ENCODE data around the gene SMIM44. TPM values are rescaled to one million over a fixed set of nuclear protein-coding genes. Genes with fewer than 3 reads are reported as not detected.
"Not testable (repeated sequence)": the region's sequence is repeated elsewhere in the genome, so short reads cannot be mapped to it uniquely, and the experiment has no call there.

SMIM44 gene
- polyA plus RNA-seq, 3 donors: not detected

DNA sequence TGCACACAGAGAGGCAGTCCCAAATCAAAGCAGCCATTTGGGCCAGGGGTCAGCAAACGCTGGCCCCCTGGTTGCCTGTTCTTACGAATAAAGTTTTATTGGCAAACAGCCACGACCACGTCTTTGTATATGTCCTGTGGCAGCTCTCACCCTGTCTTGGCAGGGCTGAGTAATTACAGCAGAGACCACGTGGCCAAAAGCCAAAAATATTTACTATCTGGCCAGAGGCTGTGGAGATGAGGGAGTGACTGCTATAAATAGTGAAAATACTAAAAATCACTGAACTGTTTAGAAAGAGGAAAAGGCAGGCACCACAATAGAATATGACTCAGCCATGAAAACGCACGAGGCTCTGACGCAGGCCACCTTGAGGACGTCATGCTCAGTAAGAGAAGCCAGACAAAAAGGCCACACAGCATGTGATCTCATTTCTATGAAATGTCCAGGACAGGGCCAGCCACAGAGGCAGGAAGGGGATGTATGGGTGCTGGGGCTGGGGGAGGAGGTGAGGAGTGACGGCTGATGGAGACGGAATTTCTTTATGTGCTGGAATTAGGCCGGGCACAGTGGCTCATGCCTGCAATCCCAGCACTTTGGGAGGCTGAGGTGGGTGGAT lies 32.3 kb downstream of the SMIM44 start:
- H3K36me3 Mint-ChIP-seq: peaks cover 48 to 87% of the 10 kb centered on the region in 2 donors
- intact Hi-C loops (cut with micrococcal nuclease): no loop called here
- Histone ChIP-seq H3K27ac (ENCODE audit: low read depth in 1 of 2, low read length in 2 of 2) (peak overlapping the region in 1 of 2 donors; percentile 31), H3K4me2 (replicated peaks; ENCODE audit: extremely low read depth, low read length, poor library complexity, severe bottlenecking) (no peak overlapping the region), H3K4me3 (replicated peaks in 1 of 3; ENCODE audit: low read depth in 2 of 3, low read length in 3 of 3) (no peak overlapping the region), H3K9me3 (replicated peaks in 1 of 2; ENCODE audit: control insufficient read depth in 1 of 2, insufficient read depth in 1 of 2, low read length in 2 of 2) (no peaks in the 10 kb centered on the region), H3K9ac (ENCODE audit: insufficient read depth, low read length, poor library complexity, severe bottlenecking) (no peak overlapping the region), H3K79me2 (ENCODE audit: insufficient read depth, low read length) (peaks cover 13% of the 10 kb centered on the region), H3K27me3 (ENCODE audit: control insufficient read depth in 2 of 2, insufficient read depth in 2 of 2, low read length in 2 of 2) (no peaks in the 10 kb centered on the region), H2AFZ (ENCODE audit: insufficient read depth, low read depth, low read length, poor library complexity, severe bottlenecking) (no peak overlapping the region), H4K20me1 (ENCODE audit: insufficient read depth, low read length) (peaks cover 58% of the 10 kb centered on the region), H3K36me3 (replicated peaks in 1 of 2; ENCODE audit: control insufficient read depth in 1 of 2, insufficient read depth in 2 of 2, low read length in 2 of 2) (peaks cover 70 to 94% of the 10 kb centered on the region in 2 donors), H3K4me1 (ENCODE audit: control insufficient read depth in 1 of 2, insufficient read depth in 2 of 2, low read length in 2 of 2) (no peaks in the 10 kb centered on the region)
- no peaks in the 10 kb centered on the region for H3K9me3 Mint-ChIP-seq
- peak overlapping the region in 6 of 7 donors; percentile 54 to 90 (median 81) for H3K27ac Mint-ChIP-seq
- no peaks in the 10 kb centered on the region for H3K4me1 Mint-ChIP-seq
- TF ChIP-seq, protein P1, sequence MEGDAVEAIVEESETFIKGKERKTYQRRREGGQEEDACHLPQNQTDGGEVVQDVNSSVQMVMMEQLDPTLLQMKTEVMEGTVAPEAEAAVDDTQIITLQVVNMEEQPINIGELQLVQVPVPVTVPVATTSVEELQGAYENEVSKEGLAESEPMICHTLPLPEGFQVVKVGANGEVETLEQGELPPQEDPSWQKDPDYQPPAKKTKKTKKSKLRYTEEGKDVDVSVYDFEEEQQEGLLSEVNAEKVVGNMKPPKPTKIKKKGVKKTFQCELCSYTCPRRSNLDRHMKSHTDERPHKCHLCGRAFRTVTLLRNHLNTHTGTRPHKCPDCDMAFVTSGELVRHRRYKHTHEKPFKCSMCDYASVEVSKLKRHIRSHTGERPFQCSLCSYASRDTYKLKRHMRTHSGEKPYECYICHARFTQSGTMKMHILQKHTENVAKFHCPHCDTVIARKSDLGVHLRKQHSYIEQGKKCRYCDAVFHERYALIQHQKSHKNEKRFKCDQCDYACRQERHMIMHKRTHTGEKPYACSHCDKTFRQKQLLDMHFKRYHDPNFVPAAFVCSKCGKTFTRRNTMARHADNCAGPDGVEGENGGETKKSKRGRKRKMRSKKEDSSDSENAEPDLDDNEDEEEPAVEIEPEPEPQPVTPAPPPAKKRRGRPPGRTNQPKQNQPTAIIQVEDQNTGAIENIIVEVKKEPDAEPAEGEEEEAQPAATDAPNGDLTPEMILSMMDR (IDR thresholded peaks at IDR 0.05): no peak
- H3K27me3 Mint-ChIP-seq (ENCODE audit: low read depth in 3 of 3): no peaks in the 10 kb centered on the region
- peak; percentile 22 to 63 (median 40) for DNase-seq
- no peak overlapping the region for H3K4me3 Mint-ChIP-seq
- 51% methylated on average over 8 of the region's 12 CpGs for WGBS (ENCODE audit: insufficient coverage)

DNA sequence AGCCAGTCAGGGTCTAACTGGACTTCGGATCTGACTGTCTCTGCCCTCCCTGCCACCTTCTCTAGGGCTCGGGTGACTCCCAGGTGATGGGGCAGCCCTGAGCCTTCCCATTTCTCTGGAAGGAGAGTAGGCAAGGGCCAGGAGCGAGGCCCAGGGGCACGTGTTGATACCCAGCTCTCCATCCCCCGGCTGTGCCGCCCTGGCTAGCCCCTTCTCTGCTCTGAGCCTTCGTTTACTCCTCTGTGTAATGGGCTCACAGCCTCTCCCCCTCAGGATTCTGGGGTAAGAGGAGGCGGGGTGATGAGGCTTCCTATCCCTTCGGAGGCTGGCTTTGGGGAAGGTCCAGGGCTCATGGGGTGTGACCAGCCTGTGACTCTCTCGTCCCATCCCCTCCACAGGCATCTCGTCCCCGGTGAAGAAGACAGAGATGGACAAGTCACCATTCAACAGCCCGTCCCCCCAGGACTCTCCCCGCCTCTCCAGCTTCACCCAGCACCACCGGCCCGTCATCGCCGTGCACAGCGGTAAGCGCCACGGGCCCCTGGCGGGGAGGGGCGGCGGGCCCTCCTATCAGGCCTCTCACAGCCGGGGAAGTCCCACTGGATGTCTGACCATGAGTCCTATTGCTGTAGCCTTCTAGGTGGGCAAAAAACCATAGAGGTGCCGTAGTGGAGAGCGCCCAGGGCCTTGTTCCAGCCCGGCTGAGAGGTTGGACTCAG lies 34.5 kb downstream of the SMIM44 start:
- H3K4me3 ChIP-seq (replicated peaks in 1 of 3; ENCODE audit: low read depth in 2 of 3, low read length in 3 of 3): no peak overlapping the region
- no peaks in the 10 kb centered on the region for H3K9me3 Mint-ChIP-seq

DNA sequence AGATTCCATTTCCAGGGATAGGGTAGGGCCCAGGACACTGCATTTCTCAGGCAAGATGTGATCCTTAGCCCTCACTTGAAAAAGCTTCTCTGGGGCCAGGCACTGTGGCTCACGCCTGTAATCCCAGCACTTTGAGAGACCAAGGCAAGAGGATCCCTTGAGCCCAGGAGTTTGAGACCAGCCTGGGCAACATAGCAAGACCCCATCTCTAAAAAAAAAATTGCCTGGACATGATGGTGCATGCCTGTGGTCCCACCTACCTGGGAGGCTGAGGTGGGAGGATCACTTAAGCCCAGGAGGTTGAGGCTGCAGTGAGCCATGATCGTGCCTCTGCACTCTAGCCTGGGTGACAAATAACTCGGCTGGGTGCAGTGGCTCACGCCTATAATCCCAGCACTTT lies 36.6 kb downstream of the SMIM44 start:
- H3K9ac ChIP-seq (ENCODE audit: insufficient read depth, low read length, poor library complexity, severe bottlenecking); H3K4me3 ChIP-seq (replicated peaks in 1 of 3; ENCODE audit: low read depth in 2 of 3, low read length in 3 of 3); H3K4me3 Mint-ChIP-seq; H3K4me1 ChIP-seq (ENCODE audit: control insufficient read depth in 1 of 2, insufficient read depth in 2 of 2, low read length in 2 of 2); H2AFZ ChIP-seq (ENCODE audit: insufficient read depth, low read depth, low read length, poor library complexity, severe bottlenecking); H3K4me1 Mint-ChIP-seq; DNase-seq; H3K9me3 ChIP-seq (replicated peaks in 1 of 2; ENCODE audit: control insufficient read depth in 1 of 2, insufficient read depth in 1 of 2, low read length in 2 of 2); H3K27me3 Mint-ChIP-seq (ENCODE audit: low read depth in 3 of 3); H3K9me3 Mint-ChIP-seq; intact Hi-C loops (cut with micrococcal nuclease); H3K27ac ChIP-seq (ENCODE audit: low read depth in 1 of 2, low read length in 2 of 2); H3K27me3 ChIP-seq (ENCODE audit: control insufficient read depth in 2 of 2, insufficient read depth in 2 of 2, low read length in 2 of 2); H3K4me2 ChIP-seq (replicated peaks; ENCODE audit: extremely low read depth, low read length, poor library complexity, severe bottlenecking): not testable (repeated sequence)
- Mint-ChIP-seq H3K36me3 (peaks cover 33 to 83% of the 10 kb centered on the region in 2 donors), H3K27ac (peak overlapping the region in 2 of 7 donors; percentile 21 to 50)
- peaks cover 66 to 93% of the 10 kb centered on the region in 2 donors for H3K36me3 ChIP-seq (replicated peaks in 1 of 2; ENCODE audit: control insufficient read depth in 1 of 2, insufficient read depth in 2 of 2, low read length in 2 of 2)
- WGBS (ENCODE audit: insufficient coverage): 100% methylated on average over 4 of the region's 4 CpGs
- peaks cover 38% of the 10 kb centered on the region for H3K79me2 ChIP-seq (ENCODE audit: insufficient read depth, low read length)
- peaks cover 62% of the 10 kb centered on the region for H4K20me1 ChIP-seq (ENCODE audit: insufficient read depth, low read length)

More for the DNA sequence above, 34.5 kb downstream of the SMIM44 start:
- Histone ChIP-seq H3K4me2 (replicated peaks; ENCODE audit: extremely low read depth, low read length, poor library complexity, severe bottlenecking) (no peak overlapping the region), H3K9me3 (replicated peaks in 1 of 2; ENCODE audit: control insufficient read depth in 1 of 2, insufficient read depth in 1 of 2, low read length in 2 of 2) (no peaks in the 10 kb centered on the region), H3K27me3 (ENCODE audit: control insufficient read depth in 2 of 2, insufficient read depth in 2 of 2, low read length in 2 of 2) (no peaks in the 10 kb centered on the region), H2AFZ (ENCODE audit: insufficient read depth, low read depth, low read length, poor library complexity, severe bottlenecking) (no peak overlapping the region), H3K36me3 (replicated peaks in 1 of 2; ENCODE audit: control insufficient read depth in 1 of 2, insufficient read depth in 2 of 2, low read length in 2 of 2) (peaks cover 67 to 94% of the 10 kb centered on the region in 2 donors), H3K79me2 (ENCODE audit: insufficient read depth, low read length) (peaks cover 26% of the 10 kb centered on the region), H4K20me1 (ENCODE audit: insufficient read depth, low read length) (peaks cover 58% of the 10 kb centered on the region), H3K9ac (ENCODE audit: insufficient read depth, low read length, poor library complexity, severe bottlenecking) (no peak overlapping the region), H3K27ac (ENCODE audit: low read depth in 1 of 2, low read length in 2 of 2) (no peak overlapping the region), H3K4me1 (ENCODE audit: control insufficient read depth in 1 of 2, insufficient read depth in 2 of 2, low read length in 2 of 2) (no peaks in the 10 kb centered on the region)
- Mint-ChIP-seq H3K4me3 (no peak overlapping the region), H3K27ac (peak overlapping the region in 1 of 7 donors; percentile 50), H3K4me1 (peaks cover 2% of the 10 kb centered on the region), H3K36me3 (peaks cover 48 to 89% of the 10 kb centered on the region in 2 donors), H3K27me3 (ENCODE audit: low read depth in 3 of 3) (no peaks in the 10 kb centered on the region)
- 97% methylated on average over 20 of the region's 28 CpGs for WGBS (ENCODE audit: insufficient coverage)
- DNase-seq: no peak
- TF ChIP-seq, protein P1 (IDR thresholded peaks at IDR 0.05): no peak
- intact Hi-C loops (cut with micrococcal nuclease): no loop called here

Measured in CD14-positive monocyte (primary cell).